Spleen (tissue), 13 donors: ENCODE measurements around the gene KLK5. TPM values are rescaled to one million over a fixed set of nuclear protein-coding genes. Genes with fewer than 3 reads are reported as not detected.

Source experiments
- DNase-seq: peaks from one replicate; pipeline ENCODE4 v3.0.0-alpha.2; 2020
- H3K27ac ChIP-seq, 8 donors: fragments of 200-600 bp; sonication (generic) in 7 of 8; 1 replicate in 4 of 8; 2 replicates in 4 of 8; pipeline versions ENCODE4 v1.5.0 to v1.8.0; 2016 to 2021; ENCODE audit warnings: inconsistent platforms in 4 of 8, mild to moderate bottlenecking in 4 of 8, moderate library complexity in 1 of 8
- H3K27me3 ChIP-seq, 7 donors: fragments of 200-600 bp; sonication (generic) in 6 of 7; replicated peaks in 1 of 7; 1 replicate in 4 of 7; 2 replicates in 3 of 7; pipeline versions ENCODE4 v1.5.0 to v1.8.0; 2016 to 2021; ENCODE audit warnings: inconsistent platforms in 3 of 7, mild to moderate bottlenecking in 1 of 7
- H3K36me3 ChIP-seq, 6 donors: fragments of 200-600 bp; sonication (generic) in 5 of 6; 1 replicate in 4 of 6; 2 replicates in 2 of 6; pipeline versions ENCODE4 v1.5.0 to v1.8.0; 2016 to 2021; ENCODE audit warnings: inconsistent platforms in 2 of 6
- H3K4me1 ChIP-seq, 6 donors: fragments of 200-600 bp; sonication (generic) in 5 of 6; 1 replicate in 3 of 6; 2 replicates in 3 of 6; pipeline versions ENCODE4 v1.5.0 to v1.8.0; 2016 to 2021; ENCODE audit warnings: inconsistent platforms in 3 of 6
- H3K4me3 ChIP-seq, 8 donors: fragments of 200-600 bp; sonication (generic) in 7 of 8; 1 replicate in 4 of 8; 2 replicates in 4 of 8; pipeline versions ENCODE4 v1.5.0 to v1.8.0; 2016 to 2021; ENCODE audit warnings: inconsistent platforms in 4 of 8, mild to moderate bottlenecking in 4 of 8, moderate library complexity in 2 of 8
- H3K9me3 ChIP-seq, 8 donors: fragments of 200-600 bp; sonication (generic) in 7 of 8; 1 replicate in 4 of 8; 2 replicates in 4 of 8; pipeline versions ENCODE4 v1.5.0 to v1.8.0; 2016 to 2021; ENCODE audit warnings: inconsistent platforms in 4 of 8
- POLR2A ChIP-seq, 3 donors: fragments of 450-650 bp; IDR thresholded peaks; one replicate each; pipeline ENCODE4 v1.5.1; 2017; ENCODE audit warnings: antibody characterized with exemption in 3 of 3, mild to moderate bottlenecking in 1 of 3
- POLR2AphosphoS5 ChIP-seq, 3 donors: sonication (generic); formaldehyde crosslinking; IDR thresholded peaks; one replicate each; pipeline ENCODE4 v1.5.1; 2017; ENCODE audit warnings: antibody characterized with exemption in 3 of 3
- WGBS, 5 donors: extraction: QIAGEN DNeasy Blood & Tissue Kit in 3 of 5; methylation state at CpG; one replicate each; pipeline versions ENCODE4 v1.1.5 to v1.1.7; 2013 to 2018; 5-methylcytosine and 5-hydroxymethylcytosine counted together
- intact Hi-C: fragments of 100-400 bp; cut with DNase I; formaldehyde crosslinking; loops from one replicate; pipeline ENCODE4 v1.15.0; 2023; ENCODE audit warnings: low total_unique reads
- long read RNA-seq, 2 donors: transcript quantifications; one replicate each; lab custom pipeline, GENCODE V29; 2026
- polyA plus RNA-seq, 3 donors: library from polyadenylated mRNA; stranded (reverse); fragments of 200-250 nt; gene quantifications; one replicate each; pipeline ENCODE4 v1.2.1, GENCODE V29; 2013
- total RNA-seq, 7 donors: library from RNA; depleted of rRNA in 3 of 7; stranded (reverse); fragments of >200 nt in 3 of 7; fragmentation: NEBNext Ultra II Directional in 4 of 7; extraction: Animal tissue kit (Norgen Biotek cat#: 25700) in 4 of 7; gene quantifications; one replicate each; pipeline versions ENCODE4 v1.1.0 to v1.2.1, GENCODE V29; 2016 to 2021
- TF ChIP-seq, protein P1 (sequence below), 11 experiments: fragments of 200-600 bp in 7 of 11; fragments of 450-650 bp in 4 of 11; sonication (generic) in 4 of 11; IDR thresholded peaks in 8 of 11; conservative IDR thresholded peaks in 3 of 11; 1 replicate in 7 of 11; 2 replicates in 4 of 11; pipeline versions ENCODE4 v1.4.0 to v1.8.0; 2016 to 2021; ENCODE audit warnings: antibody characterized with exemption in 11 of 11, inconsistent platforms in 4 of 11, mild to moderate bottlenecking in 1 of 11
- donor health status: healthy with polysubstance abuse.
- donor health status: DM: no; HTN: no; CAD: no; lungs with moderate emphysema.
- donor health status: DM: no; HTN: no; CAD: no.
- donor health status: Bipolar disorder and iron deficiency.
- donor health status: healthy.
- donor health status: DM: no; HTN: no; CAD: no.
- donor health status: DM: yes; HTN: yes; CAD: no.

KLK5 gene, protein sequence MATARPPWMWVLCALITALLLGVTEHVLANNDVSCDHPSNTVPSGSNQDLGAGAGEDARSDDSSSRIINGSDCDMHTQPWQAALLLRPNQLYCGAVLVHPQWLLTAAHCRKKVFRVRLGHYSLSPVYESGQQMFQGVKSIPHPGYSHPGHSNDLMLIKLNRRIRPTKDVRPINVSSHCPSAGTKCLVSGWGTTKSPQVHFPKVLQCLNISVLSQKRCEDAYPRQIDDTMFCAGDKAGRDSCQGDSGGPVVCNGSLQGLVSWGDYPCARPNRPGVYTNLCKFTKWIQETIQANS
- under 1 TPM in 1 of 7 donors, not detected in 6; 0.79 TPM for total RNA-seq
- under 1 TPM in 1 of 3 donors, not detected in 2; 0.13 TPM for polyA plus RNA-seq
- long read RNA-seq, donor 1, partial matches to known transcripts: 0 of 2 reads
- long read RNA-seq, donor 1, other reads (novel, unspliced or antisense): 0 of 2 reads
- long read RNA-seq, donor 2: 0 reads

DNA sequence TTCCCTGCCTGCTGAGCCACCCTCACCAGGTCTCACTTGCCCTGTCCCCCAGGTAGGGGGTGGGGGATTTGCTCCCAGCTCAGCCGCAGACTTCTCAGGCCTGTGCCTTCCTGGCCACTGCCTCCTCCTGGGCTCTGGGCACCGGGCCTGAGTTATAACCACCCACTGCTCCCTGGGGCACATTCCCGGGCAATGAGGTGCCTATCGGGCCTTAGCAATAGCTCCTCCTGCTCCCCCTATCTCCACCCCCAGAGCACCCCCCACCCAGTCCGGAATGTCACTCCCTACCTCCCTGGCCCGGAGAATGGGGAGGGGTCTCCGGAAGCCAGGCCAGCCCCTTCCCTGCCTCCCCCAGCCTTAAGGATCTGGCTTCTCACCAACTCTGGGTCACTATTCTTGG is at the start of gene KLK5:
TSS of gene KLK5 (minus strand) at position 129 of the 400 bp plus-strand sequence. CDS start 381 bp downstream, outside the sequence.
- intact Hi-C loops: no loop called here
- WGBS, 5 donors: 3 to 24% (median 12%) methylated on average over 4 to 7 of the region's 7 CpGs
- Histone ChIP-seq H3K27me3 (peaks cover 0 to 71% (median 0%) of the 10 kb centered on the region in 7 donors), H3K4me3 (no peak within 1 kb of the TSS), H3K36me3 (no peaks in the 10 kb centered on the region), H3K27ac (no peak within 1 kb of the TSS), H3K4me1 (no peaks in the 10 kb centered on the region), H3K9me3 (no peaks in the 10 kb centered on the region)
- DNase-seq: no peak
- TF ChIP-seq, protein P1, sequence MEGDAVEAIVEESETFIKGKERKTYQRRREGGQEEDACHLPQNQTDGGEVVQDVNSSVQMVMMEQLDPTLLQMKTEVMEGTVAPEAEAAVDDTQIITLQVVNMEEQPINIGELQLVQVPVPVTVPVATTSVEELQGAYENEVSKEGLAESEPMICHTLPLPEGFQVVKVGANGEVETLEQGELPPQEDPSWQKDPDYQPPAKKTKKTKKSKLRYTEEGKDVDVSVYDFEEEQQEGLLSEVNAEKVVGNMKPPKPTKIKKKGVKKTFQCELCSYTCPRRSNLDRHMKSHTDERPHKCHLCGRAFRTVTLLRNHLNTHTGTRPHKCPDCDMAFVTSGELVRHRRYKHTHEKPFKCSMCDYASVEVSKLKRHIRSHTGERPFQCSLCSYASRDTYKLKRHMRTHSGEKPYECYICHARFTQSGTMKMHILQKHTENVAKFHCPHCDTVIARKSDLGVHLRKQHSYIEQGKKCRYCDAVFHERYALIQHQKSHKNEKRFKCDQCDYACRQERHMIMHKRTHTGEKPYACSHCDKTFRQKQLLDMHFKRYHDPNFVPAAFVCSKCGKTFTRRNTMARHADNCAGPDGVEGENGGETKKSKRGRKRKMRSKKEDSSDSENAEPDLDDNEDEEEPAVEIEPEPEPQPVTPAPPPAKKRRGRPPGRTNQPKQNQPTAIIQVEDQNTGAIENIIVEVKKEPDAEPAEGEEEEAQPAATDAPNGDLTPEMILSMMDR (IDR thresholded peaks at IDR 0.05 in 8 of 11, conservative IDR thresholded peaks at IDR 0.05 in 3 of 11): no peak
- TF ChIP-seq POLR2AphosphoS5 (IDR thresholded peaks at IDR 0.05): no peak
- no peak for TF ChIP-seq POLR2A (IDR thresholded peaks at IDR 0.05)

DNA sequence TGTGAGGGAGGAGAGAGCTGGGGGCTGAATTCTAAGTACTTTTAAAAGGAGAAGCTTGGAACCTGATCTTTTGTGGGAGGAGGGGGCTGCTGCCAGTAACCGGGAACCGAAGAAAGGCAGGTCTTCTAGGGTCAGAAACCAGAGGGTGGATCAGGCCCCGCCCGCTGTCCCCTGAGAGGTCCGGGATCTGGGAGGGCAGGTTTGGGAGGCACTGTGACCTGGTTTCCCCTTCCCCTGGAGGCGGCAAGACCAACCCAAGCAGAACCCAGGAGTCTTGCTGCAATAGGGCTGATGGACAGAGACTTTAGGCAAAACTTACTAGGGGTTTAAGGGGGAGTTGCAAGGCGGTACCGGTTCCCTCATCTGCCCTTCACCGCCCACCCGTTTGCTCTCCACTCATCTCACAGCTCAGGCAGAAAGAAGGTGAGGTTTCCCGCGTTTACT is 49.3 kb upstream of the KLK5 start:
- DNase-seq: no peak
- H3K9me3 ChIP-seq: no peaks in the 10 kb centered on the region
- H3K36me3 ChIP-seq: no peaks in the 10 kb centered on the region
- no peaks in the 10 kb centered on the region for H3K4me1 ChIP-seq
- H3K27me3 ChIP-seq: peaks cover 0 to 75% (median 15%) of the 10 kb centered on the region in 7 donors
- 27 to 54% (median 37%) methylated on average over 11 to 12 of the region's 12 CpGs for WGBS, 5 donors
- no peak overlapping the region for H3K4me3 ChIP-seq
- TF ChIP-seq POLR2AphosphoS5 (IDR thresholded peaks at IDR 0.05): no peak
- no peak for TF ChIP-seq POLR2A (IDR thresholded peaks at IDR 0.05)
- TF ChIP-seq, protein P1 (IDR thresholded peaks at IDR 0.05 in 8 of 11, conservative IDR thresholded peaks at IDR 0.05 in 3 of 11): no peak
- H3K27ac ChIP-seq: no peak overlapping the region
- intact Hi-C loops: no loop called here

DNA sequence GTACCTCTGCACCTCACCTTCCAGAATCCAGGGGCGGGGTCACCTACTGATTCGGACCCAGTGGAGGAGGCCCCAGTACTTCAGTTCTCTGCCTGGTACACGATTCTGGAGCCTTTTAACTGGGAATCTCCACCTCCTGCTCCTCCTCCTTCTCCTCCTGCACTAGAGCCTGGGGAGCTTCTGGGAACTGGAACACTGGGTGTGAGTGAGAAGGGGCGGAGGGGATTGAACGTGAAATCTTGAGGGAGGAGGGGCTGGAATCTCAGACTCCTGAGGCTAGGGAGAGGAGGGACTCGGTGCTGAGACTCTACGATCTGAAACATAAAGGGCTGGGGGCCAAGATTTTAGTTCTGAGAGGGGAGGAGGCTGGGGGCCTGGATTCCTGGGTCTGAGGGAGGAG is 48.7 kb upstream of the KLK5 start, which contains the start of gene KLK8:
TSS of gene KLK8 (minus strand) at position 90 of the 400 bp plus-strand sequence. CDS start 437 bp downstream, outside the sequence.
- Histone ChIP-seq H3K4me3 (no peak within 1 kb of the TSS), H3K27me3 (peaks cover 0 to 72% (median 15%) of the 10 kb centered on the region in 7 donors), H3K36me3 (no peaks in the 10 kb centered on the region), H3K4me1 (no peaks in the 10 kb centered on the region), H3K9me3 (no peaks in the 10 kb centered on the region), H3K27ac (no peak within 1 kb of the TSS)
- intact Hi-C loops: no loop called here
- DNase-seq: no peak
- WGBS, 5 donors: 29 to 51% (median 38%) methylated on average over 7 of the region's 7 CpGs
- no peak for TF ChIP-seq POLR2A (IDR thresholded peaks at IDR 0.05)
- no peak for TF ChIP-seq POLR2AphosphoS5 (IDR thresholded peaks at IDR 0.05)
- TF ChIP-seq, protein P1 (IDR thresholded peaks at IDR 0.05 in 8 of 11, conservative IDR thresholded peaks at IDR 0.05 in 3 of 11): no peak

DNA sequence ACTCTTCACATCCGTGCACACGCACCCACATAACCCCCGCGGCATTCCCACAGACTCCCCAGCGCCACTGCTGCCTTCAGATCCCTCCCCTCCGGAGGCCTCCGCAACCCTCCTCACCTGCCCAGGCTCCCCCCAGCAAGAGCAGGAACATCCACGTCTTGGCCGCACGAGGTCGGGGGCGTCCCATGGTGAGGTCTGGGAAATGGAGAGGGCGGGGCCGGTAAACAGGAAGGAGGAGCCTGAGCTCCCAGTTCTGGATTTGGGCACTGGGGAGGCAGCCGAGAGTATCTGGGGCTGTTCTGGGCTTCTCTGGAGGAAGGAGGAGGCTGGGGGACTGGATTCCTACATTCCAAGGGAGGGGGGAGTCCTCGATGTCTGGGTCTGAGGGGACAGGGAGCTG is 48.1 kb upstream of the KLK5 start:
- H3K27ac ChIP-seq: no peak overlapping the region
- H3K4me3 ChIP-seq: no peak overlapping the region
- intact Hi-C loops: no loop called here
- no peak for DNase-seq
- no peaks in the 10 kb centered on the region for H3K4me1 ChIP-seq
- H3K9me3 ChIP-seq: no peaks in the 10 kb centered on the region
- H3K27me3 ChIP-seq: peaks cover 0 to 67% (median 15%) of the 10 kb centered on the region in 7 donors
- WGBS, 5 donors: 33 to 43% (median 37%) methylated on average over 16 of the region's 16 CpGs
- H3K36me3 ChIP-seq: no peaks in the 10 kb centered on the region
- TF ChIP-seq, protein P1 (IDR thresholded peaks at IDR 0.05 in 8 of 11, conservative IDR thresholded peaks at IDR 0.05 in 3 of 11): no peak
- no peak for TF ChIP-seq POLR2AphosphoS5 (IDR thresholded peaks at IDR 0.05)
- no peak for TF ChIP-seq POLR2A (IDR thresholded peaks at IDR 0.05)
